HEK293 (cell line): Measurements from ENCODE around the gene KLHL8.
A peak's percentile ranks its signal among the peaks of the same experiment; 100 is the strongest.

Source experiments
- CTCF ChIA-PET: fragments of 350-600 bp; formaldehyde crosslinking; extraction: SDS; loops from one replicate; lab custom pipeline; 2021; ENCODE audit warnings: antibody characterized with exemption; lab: Yijun Ruan, JAX
- POLR2A ChIA-PET: fragments of 300-600 bp; formaldehyde crosslinking; extraction: SDS; loops from one replicate; lab custom pipeline; 2020; ENCODE audit warnings: antibody characterized with exemption, inconsistent platforms; lab: Yijun Ruan, JAX
- H3K27ac ChIP-seq: fragments of 200-500 bp; sonication (Bioruptor generic); 2 replicates; pipeline ENCODE4 v1.5.1; 2014; ENCODE audit warnings: low read depth, low read length, control low read depth, inconsistent platforms; ENCODE audit errors: extremely low read depth
- H3K36me3 ChIP-seq, 2 experiments: fragments of 200-500 bp in 1 of 2; sonication (Bioruptor generic) in 1 of 2; 1 replicate in 1 of 2; 2 replicates in 1 of 2; pipeline ENCODE4 v1.5.1; 2014 to 2017; ENCODE audit warnings: inconsistent platforms in 2 of 2, low read length in 2 of 2; ENCODE audit not compliant: control insufficient read depth in 2 of 2, insufficient read depth in 1 of 2
- H3K4me1 ChIP-seq: fragments of 200-500 bp; sonication (Bioruptor generic); 2 replicates; pipeline ENCODE4 v1.5.1; 2014; ENCODE audit warnings: mild to moderate bottlenecking, low read length, inconsistent platforms; ENCODE audit not compliant: control insufficient read depth, insufficient read depth
- H3K4me3 ChIP-seq: 2 replicates; pipeline ENCODE4 v1.5.1; 2011; ENCODE audit warnings: low read depth, mild to moderate bottlenecking, control low read depth, low read length, moderate library complexity
- H3K9me3 ChIP-seq: fragments of 200-500 bp; sonication (Bioruptor generic); 2 replicates; pipeline ENCODE4 v1.5.1; 2014; ENCODE audit warnings: low read depth, low read length, inconsistent platforms; ENCODE audit not compliant: control insufficient read depth, insufficient read depth
- FEZF1 ChIP-seq: fragments of 450-650 bp; formaldehyde crosslinking; IDR thresholded peaks from 2 replicates; pipeline ENCODE4 v1.5.1; 2016; ENCODE audit warnings: missing biosample characterization, missing genetic modification characterization
- ZEB2 ChIP-seq: fragments of 450-650 bp; formaldehyde crosslinking; IDR thresholded peaks from 2 replicates; pipeline ENCODE4 v1.5.1; 2016; ENCODE audit warnings: missing biosample characterization, missing genetic modification characterization
- ZFP41 ChIP-seq: fragments of 450-650 bp; formaldehyde crosslinking; IDR thresholded peaks from 2 replicates; pipeline ENCODE4 v1.5.1; 2016; ENCODE audit warnings: missing biosample characterization, missing genetic modification characterization, borderline replicate concordance
- ZNF132 ChIP-seq: fragments of 450-650 bp; formaldehyde crosslinking; IDR thresholded peaks from 2 replicates; pipeline ENCODE4 v1.5.1; 2017; ENCODE audit warnings: missing biosample characterization, missing genetic modification characterization, borderline replicate concordance
- ZNF146 ChIP-seq: fragments of 450-650 bp; formaldehyde crosslinking; IDR thresholded peaks from 2 replicates; pipeline ENCODE4 v1.5.1; 2016; ENCODE audit warnings: missing biosample characterization, missing genetic modification characterization
- ZNF362 ChIP-seq: fragments of 450-650 bp; formaldehyde crosslinking; IDR thresholded peaks from 2 replicates; pipeline ENCODE4 v1.5.1; 2016; ENCODE audit warnings: missing biosample characterization, missing genetic modification characterization
- ZNF621 ChIP-seq: fragments of 450-650 bp; formaldehyde crosslinking; IDR thresholded peaks from 2 replicates; pipeline ENCODE4 v1.5.1; 2017; ENCODE audit warnings: missing biosample characterization, missing genetic modification characterization
- ZNF704 ChIP-seq: fragments of 450-650 bp; formaldehyde crosslinking; IDR thresholded peaks from 2 replicates; pipeline ENCODE4 v1.5.1; 2016; ENCODE audit warnings: missing biosample characterization, missing genetic modification characterization
- ZSCAN30 ChIP-seq: fragments of 450-650 bp; IDR thresholded peaks from 2 replicates; pipeline ENCODE4 v1.5.1; 2018; ENCODE audit warnings: missing biosample characterization, mild to moderate bottlenecking, missing genetic modification characterization, moderate library complexity
- TF ChIP-seq, protein P1 (sequence below): fragments of 450-650 bp; formaldehyde crosslinking; conservative IDR thresholded peaks from 2 replicates; pipeline ENCODE4 v1.5.1; 2016; ENCODE audit warnings: low read depth, missing biosample characterization, missing genetic modification characterization
- TF ChIP-seq, protein P2 (sequence below): fragments of 450-650 bp; formaldehyde crosslinking; IDR thresholded peaks from 2 replicates; pipeline ENCODE4 v1.5.1; 2017; ENCODE audit warnings: missing biosample characterization, missing genetic modification characterization

KLHL8 gene

DNA sequence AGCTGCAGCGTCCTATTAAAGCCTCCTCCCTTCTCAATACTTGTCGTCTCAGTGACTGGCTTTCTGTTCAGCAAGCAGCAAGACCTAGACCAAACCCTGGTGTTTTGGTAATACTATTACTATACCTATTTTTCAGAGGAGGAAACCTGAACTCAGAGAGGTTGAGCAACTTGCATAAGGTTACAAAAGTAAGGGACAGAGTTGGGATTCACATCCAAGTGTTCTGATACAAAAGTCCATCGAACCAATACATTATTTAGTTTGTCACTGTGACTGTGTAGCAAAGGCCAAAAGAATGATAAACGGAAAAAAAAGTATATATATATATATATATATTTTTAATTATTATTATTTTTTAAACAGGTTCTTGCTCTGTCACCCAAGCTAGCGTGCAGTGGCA is 29.9 kb upstream of the KLHL8 start (continued):
- TF ChIP-seq ZNF132 (tag by site-specific recombination), result no peak

GRCh38 chr4:87249332-87250019 is 29.1 kb upstream of the KLHL8 start:
- no peaks in the 10 kb centered on the region for H3K9me3 ChIP-seq
- ChIA-PET CTCF (no interaction called here), POLR2A (no interaction called here)
- H3K4me1 ChIP-seq, result no peaks in the 10 kb centered on the region
- no peak overlapping the region for H3K27ac ChIP-seq
- peak; percentile 53; the same call in 1 of the 2 replicates for TF ChIP-seq ZNF146 (tag by site-specific recombination)
- TF ChIP-seq, protein P1, sequence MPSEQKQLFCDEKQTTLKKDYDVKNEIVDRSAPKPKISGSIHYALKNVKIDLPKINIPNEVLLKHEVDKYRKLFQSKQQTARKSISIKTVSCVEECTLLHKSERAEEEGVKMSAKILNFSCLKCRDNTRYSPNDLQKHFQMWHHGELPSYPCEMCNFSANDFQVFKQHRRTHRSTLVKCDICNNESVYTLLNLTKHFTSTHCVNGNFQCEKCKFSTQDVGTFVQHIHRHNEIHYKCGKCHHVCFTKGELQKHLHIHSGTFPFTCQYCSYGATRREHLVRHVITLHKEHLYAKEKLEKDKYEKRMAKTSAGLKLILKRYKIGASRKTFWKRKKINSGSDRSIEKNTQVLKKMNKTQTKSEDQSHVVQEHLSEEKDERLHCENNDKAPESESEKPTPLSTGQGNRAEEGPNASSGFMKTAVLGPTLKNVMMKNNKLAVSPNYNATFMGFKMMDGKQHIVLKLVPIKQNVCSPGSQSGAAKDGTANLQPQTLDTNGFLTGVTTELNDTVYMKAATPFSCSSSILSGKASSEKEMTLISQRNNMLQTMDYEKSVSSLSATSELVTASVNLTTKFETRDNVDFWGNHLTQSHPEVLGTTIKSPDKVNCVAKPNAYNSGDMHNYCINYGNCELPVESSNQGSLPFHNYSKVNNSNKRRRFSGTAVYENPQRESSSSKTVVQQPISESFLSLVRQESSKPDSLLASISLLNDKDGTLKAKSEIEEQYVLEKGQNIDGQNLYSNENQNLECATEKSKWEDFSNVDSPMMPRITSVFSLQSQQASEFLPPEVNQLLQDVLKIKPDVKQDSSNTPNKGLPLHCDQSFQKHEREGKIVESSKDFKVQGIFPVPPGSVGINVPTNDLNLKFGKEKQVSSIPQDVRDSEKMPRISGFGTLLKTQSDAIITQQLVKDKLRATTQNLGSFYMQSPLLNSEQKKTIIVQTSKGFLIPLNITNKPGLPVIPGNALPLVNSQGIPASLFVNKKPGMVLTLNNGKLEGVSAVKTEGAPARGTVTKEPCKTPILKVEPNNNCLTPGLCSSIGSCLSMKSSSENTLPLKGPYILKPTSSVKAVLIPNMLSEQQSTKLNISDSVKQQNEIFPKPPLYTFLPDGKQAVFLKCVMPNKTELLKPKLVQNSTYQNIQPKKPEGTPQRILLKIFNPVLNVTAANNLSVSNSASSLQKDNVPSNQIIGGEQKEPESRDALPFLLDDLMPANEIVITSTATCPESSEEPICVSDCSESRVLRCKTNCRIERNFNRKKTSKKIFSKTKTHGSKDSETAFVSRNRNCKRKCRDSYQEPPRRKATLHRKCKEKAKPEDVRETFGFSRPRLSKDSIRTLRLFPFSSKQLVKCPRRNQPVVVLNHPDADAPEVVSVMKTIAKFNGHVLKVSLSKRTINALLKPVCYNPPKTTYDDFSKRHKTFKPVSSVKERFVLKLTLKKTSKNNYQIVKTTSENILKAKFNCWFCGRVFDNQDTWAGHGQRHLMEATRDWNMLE (tag by site-specific recombination), result no peak
- no peak overlapping the region for H3K4me3 ChIP-seq
- H3K36me3 ChIP-seq, result no peaks in the 10 kb centered on the region

GRCh38 chr4:87243426-87244053 is 23.1 kb upstream of the KLHL8 start:
- CTCF ChIA-PET, result no interaction called here
- no peak overlapping the region for H3K4me3 ChIP-seq
- no peaks in the 10 kb centered on the region for H3K9me3 ChIP-seq
- H3K4me1 ChIP-seq, result no peaks in the 10 kb centered on the region
- no peak overlapping the region for H3K27ac ChIP-seq
- H3K36me3 ChIP-seq, result no peaks in the 10 kb centered on the region
- POLR2A ChIA-PET, result no interaction called here
- TF ChIP-seq, protein P1 (tag by site-specific recombination), result 0 out of 2 replicates have a peak, but pooled peaks have one; percentile 35
- TF ChIP-seq, protein P2, sequence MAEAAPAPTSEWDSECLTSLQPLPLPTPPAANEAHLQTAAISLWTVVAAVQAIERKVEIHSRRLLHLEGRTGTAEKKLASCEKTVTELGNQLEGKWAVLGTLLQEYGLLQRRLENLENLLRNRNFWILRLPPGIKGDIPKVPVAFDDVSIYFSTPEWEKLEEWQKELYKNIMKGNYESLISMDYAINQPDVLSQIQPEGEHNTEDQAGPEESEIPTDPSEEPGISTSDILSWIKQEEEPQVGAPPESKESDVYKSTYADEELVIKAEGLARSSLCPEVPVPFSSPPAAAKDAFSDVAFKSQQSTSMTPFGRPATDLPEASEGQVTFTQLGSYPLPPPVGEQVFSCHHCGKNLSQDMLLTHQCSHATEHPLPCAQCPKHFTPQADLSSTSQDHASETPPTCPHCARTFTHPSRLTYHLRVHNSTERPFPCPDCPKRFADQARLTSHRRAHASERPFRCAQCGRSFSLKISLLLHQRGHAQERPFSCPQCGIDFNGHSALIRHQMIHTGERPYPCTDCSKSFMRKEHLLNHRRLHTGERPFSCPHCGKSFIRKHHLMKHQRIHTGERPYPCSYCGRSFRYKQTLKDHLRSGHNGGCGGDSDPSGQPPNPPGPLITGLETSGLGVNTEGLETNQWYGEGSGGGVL, result no peak
- no peak for TF ChIP-seq ZEB2 (tag by site-specific recombination)
- no peak for TF ChIP-seq ZNF362 (tag by site-specific recombination)
- TF ChIP-seq ZSCAN30, result no peak
- TF ChIP-seq FEZF1 (tag by site-specific recombination), result no peak
- TF ChIP-seq ZFP41 (tag by site-specific recombination), result no peak
- no peak for TF ChIP-seq ZNF704 (tag by site-specific recombination)
- no peak for TF ChIP-seq ZNF621
